Measurements from ENCODE around the gene MME. TPM values are rescaled to one million over a fixed set of nuclear protein-coding genes. Genes with fewer than 3 reads are reported as not detected.

MME gene
- total RNA-seq, 1 experiment from 2014 or later = not detected

DNA sequence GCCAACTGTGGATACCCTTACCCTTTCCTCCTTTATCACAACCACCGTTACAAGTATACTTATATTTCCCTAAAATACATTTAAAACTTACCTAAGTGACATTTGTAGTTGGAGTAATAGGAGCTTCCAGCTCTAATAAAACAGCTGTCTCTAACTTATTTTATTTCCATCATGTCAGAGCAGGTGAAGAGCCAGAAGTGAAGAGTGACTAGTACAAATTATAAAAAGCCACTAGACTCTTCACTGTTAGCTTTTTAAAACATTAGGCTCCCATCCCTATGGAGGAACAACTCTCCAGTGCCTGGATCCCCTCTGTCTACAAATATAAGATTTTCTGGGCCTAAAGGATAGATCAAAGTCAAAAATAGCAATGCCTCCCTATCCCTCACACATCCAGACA, 102.3 kb downstream of the MME start:
- no peak overlapping the region for H3K4me3 ChIP-seq (ENCODE audit: low read depth, low read length, poor library complexity, severe bottlenecking)
- intact Hi-C loops (cut with micrococcal nuclease; ENCODE audit: unreplicated experiment) = no loop called here
- CTCF ChIA-PET = no interaction called here
- TF ChIP-seq, protein P1, sequence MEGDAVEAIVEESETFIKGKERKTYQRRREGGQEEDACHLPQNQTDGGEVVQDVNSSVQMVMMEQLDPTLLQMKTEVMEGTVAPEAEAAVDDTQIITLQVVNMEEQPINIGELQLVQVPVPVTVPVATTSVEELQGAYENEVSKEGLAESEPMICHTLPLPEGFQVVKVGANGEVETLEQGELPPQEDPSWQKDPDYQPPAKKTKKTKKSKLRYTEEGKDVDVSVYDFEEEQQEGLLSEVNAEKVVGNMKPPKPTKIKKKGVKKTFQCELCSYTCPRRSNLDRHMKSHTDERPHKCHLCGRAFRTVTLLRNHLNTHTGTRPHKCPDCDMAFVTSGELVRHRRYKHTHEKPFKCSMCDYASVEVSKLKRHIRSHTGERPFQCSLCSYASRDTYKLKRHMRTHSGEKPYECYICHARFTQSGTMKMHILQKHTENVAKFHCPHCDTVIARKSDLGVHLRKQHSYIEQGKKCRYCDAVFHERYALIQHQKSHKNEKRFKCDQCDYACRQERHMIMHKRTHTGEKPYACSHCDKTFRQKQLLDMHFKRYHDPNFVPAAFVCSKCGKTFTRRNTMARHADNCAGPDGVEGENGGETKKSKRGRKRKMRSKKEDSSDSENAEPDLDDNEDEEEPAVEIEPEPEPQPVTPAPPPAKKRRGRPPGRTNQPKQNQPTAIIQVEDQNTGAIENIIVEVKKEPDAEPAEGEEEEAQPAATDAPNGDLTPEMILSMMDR (conservative IDR thresholded peaks at IDR 0.05; ENCODE audit: low read depth, low read length) = no peak
- no peak for TF ChIP-seq EZH2 (IDR thresholded peaks at IDR 0.05; ENCODE audit: borderline replicate concordance, low read depth, low read length, poor library complexity, severe bottlenecking)
- no peaks in the 10 kb centered on the region for H3K36me3 ChIP-seq (ENCODE audit: insufficient read depth, low read length, poor library complexity, severe bottlenecking)
- H3K27ac ChIP-seq (ENCODE audit: low read depth, low read length, poor library complexity, severe bottlenecking) = no peak overlapping the region
- BruUV-seq (replicated peaks) = no TSS peak
- no peaks in the 10 kb centered on the region for H3K9me3 ChIP-seq (ENCODE audit: low read depth, low read length, poor library complexity, severe bottlenecking)
- no peak for DNase-seq (ENCODE audit: low spot score)
- peaks cover 7% of the 10 kb centered on the region for H3K27me3 ChIP-seq (replicated peaks; ENCODE audit: insufficient read depth, low read depth, low read length, poor library complexity)
- no peaks in the 10 kb centered on the region for H3K4me1 ChIP-seq (ENCODE audit: insufficient read depth, low read length, poor library complexity, severe bottlenecking)
- POLR2A ChIA-PET (ENCODE audit: low non-redundant PET) = no interaction called here

DNA sequence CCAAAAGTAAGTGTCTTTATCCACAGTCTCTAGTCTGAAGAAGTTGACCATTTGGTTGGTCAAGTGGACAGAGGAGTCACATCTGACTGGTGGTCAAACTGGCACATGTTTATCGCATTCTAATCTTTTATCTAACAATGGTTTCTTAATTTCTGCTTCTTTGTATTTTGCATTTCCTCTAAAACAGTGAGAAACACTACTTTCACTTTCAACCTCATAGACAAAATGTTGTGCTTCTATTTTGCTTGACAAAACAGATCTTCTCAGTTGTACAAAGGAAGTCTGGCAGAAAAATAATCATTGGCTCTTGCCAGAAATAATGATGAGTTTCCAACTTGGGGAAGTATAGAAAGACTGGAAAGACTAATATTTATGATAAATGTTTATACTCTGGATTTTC, 103.9 kb downstream of the MME start:
- no peak overlapping the region for H3K4me3 ChIP-seq (ENCODE audit: low read depth, low read length, poor library complexity, severe bottlenecking)
- TF ChIP-seq EZH2 (IDR thresholded peaks at IDR 0.05; ENCODE audit: borderline replicate concordance, low read depth, low read length, poor library complexity, severe bottlenecking) = no peak
- TF ChIP-seq, protein P1 (conservative IDR thresholded peaks at IDR 0.05; ENCODE audit: low read depth, low read length) = no peak
- ChIA-PET POLR2A (ENCODE audit: low non-redundant PET) (no interaction called here), CTCF (no interaction called here)
- intact Hi-C loops (cut with micrococcal nuclease; ENCODE audit: unreplicated experiment) = no loop called here
- no peak overlapping the region for H3K27ac ChIP-seq (ENCODE audit: low read depth, low read length, poor library complexity, severe bottlenecking)
- H3K36me3 ChIP-seq (ENCODE audit: insufficient read depth, low read length, poor library complexity, severe bottlenecking) = no peaks in the 10 kb centered on the region
- H3K9me3 ChIP-seq (ENCODE audit: low read depth, low read length, poor library complexity, severe bottlenecking) = no peaks in the 10 kb centered on the region
- DNase-seq (ENCODE audit: low spot score) = no peak
- no peaks in the 10 kb centered on the region for H3K4me1 ChIP-seq (ENCODE audit: insufficient read depth, low read length, poor library complexity, severe bottlenecking)
- H3K27me3 ChIP-seq (replicated peaks; ENCODE audit: insufficient read depth, low read depth, low read length, poor library complexity) = peaks cover 7% of the 10 kb centered on the region
- no TSS peak for BruUV-seq (replicated peaks)

DNA sequence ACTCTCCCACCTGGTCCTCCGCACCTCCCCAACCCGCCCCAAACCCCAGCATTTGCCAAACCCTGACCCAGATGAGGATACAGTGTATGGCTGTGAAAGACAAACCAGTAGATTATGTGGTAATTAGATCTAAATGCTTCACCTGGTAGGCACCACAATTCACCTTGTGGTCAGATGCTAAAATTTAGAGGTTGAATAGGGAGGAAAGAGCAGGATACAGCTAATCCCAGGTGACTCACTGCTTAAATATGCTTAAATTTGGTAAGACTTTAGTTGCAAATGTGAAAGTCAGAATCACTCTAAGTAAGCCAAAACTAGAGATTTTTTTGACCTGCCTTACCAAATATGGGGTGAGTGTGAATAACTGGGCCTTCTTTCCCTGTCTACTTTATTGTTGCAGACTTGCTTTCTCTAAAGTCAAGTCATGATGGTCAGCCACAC, 105.5 kb downstream of the MME start:
- CTCF ChIA-PET = no interaction called here
- POLR2A ChIA-PET (ENCODE audit: low non-redundant PET) = no interaction called here
- intact Hi-C loops (cut with micrococcal nuclease; ENCODE audit: unreplicated experiment) = no loop called here
- no peaks in the 10 kb centered on the region for H3K9me3 ChIP-seq (ENCODE audit: low read depth, low read length, poor library complexity, severe bottlenecking)
- no peaks in the 10 kb centered on the region for H3K36me3 ChIP-seq (ENCODE audit: insufficient read depth, low read length, poor library complexity, severe bottlenecking)
- no TSS peak for BruUV-seq (replicated peaks)
- DNase-seq (ENCODE audit: low spot score) = no peak
- TF ChIP-seq EZH2 (IDR thresholded peaks at IDR 0.05; ENCODE audit: borderline replicate concordance, low read depth, low read length, poor library complexity, severe bottlenecking) = no peak
- TF ChIP-seq, protein P1 (conservative IDR thresholded peaks at IDR 0.05; ENCODE audit: low read depth, low read length) = no peak
- peaks cover 4% of the 10 kb centered on the region for H3K27me3 ChIP-seq (replicated peaks; ENCODE audit: insufficient read depth, low read depth, low read length, poor library complexity)
- no peak overlapping the region for H3K4me3 ChIP-seq (ENCODE audit: low read depth, low read length, poor library complexity, severe bottlenecking)
- H3K27ac ChIP-seq (ENCODE audit: low read depth, low read length, poor library complexity, severe bottlenecking) = no peak overlapping the region
- no peaks in the 10 kb centered on the region for H3K4me1 ChIP-seq (ENCODE audit: insufficient read depth, low read length, poor library complexity, severe bottlenecking)
